GM21529 (cell line): Measurements from ENCODE around the gene MRPL4.
A peak's percentile ranks its signal among the peaks of the same experiment; 100 is the strongest.

ENCODE experiments used
- ATAC-seq: cut with Tn5 transposase; IDR thresholded peaks from one replicate; pipeline ENCODE4 v1.9.1; 2021; ENCODE audit not compliant: unreplicated experiment

The MRPL4 gene

GRCh38 chr19:10251792-10252694 lies at the start of gene MRPL4:
TSS of gene MRPL4 (plus strand) at chr19:10252214. CDS start at chr19:10252254, 40 bp downstream.
- peak; percentile 84 for ATAC-seq

- no peak for ATAC-seq
Observed at GRCh38 chr19:10203686-10204085, 48.3 kb upstream of the MRPL4 start.

- ATAC-seq = no peak
Observed at GRCh38 chr19:10205636-10206035, 46.4 kb upstream of the MRPL4 start.

GRCh38 chr19:10206226-10206885 lies 45.7 kb upstream of the MRPL4 start:
- no peak for ATAC-seq

GRCh38 chr19:10207026-10207425 lies 45.0 kb upstream of the MRPL4 start:
- ATAC-seq = no peak

GRCh38 chr19:10209315-10209714 lies 42.7 kb upstream of the MRPL4 start:
- ATAC-seq = no peak

GRCh38 chr19:10211061-10211460 lies 41.0 kb upstream of the MRPL4 start:
- no peak for ATAC-seq

GRCh38 chr19:10211691-10212090 lies 40.3 kb upstream of the MRPL4 start:
- ATAC-seq = no peak

- ATAC-seq = no peak
Observed at GRCh38 chr19:10214784-10215183, 37.2 kb upstream of the MRPL4 start.

- ATAC-seq = no peak
Observed at GRCh38 chr19:10217085-10217484, 34.9 kb upstream of the MRPL4 start.

GRCh38 chr19:10219678-10220077 lies 32.3 kb upstream of the MRPL4 start:
- ATAC-seq = peak; percentile 61

GRCh38 chr19:10220695-10221094 lies 31.3 kb upstream of the MRPL4 start:
- no peak for ATAC-seq

GRCh38 chr19:10222201-10222890 lies 29.7 kb upstream of the MRPL4 start:
- ATAC-seq = no peak

- no peak for ATAC-seq
Observed at GRCh38 chr19:10223488-10224213, 28.4 kb upstream of the MRPL4 start.

- ATAC-seq = no peak
Observed at GRCh38 chr19:10224337-10224736, 27.7 kb upstream of the MRPL4 start.

GRCh38 chr19:10226021-10226375 lies 26.0 kb upstream of the MRPL4 start:
- ATAC-seq = no peak

- no peak for ATAC-seq
Observed at GRCh38 chr19:10226376-10227025, 25.5 kb upstream of the MRPL4 start.

GRCh38 chr19:10227026-10227971 lies 24.7 kb upstream of the MRPL4 start:
- no peak for ATAC-seq

GRCh38 chr19:10228393-10228792 lies 23.6 kb upstream of the MRPL4 start:
- no peak for ATAC-seq
